Fibroblast of villous mesenchyme (primary cell): Measurements from ENCODE around the gene PLSCR1. TPM values are rescaled to one million over a fixed set of nuclear protein-coding genes. Genes with fewer than 3 reads are reported as not detected.

ENCODE experiments used
- DNase-seq: peaks from one replicate; pipeline ENCODE4 v3.0.0-alpha.2; 2010; ENCODE audit warnings: low read depth
- H3K4me3 ChIP-seq: 2 replicates; pipeline ENCODE4 v1.5.1; 2011; ENCODE audit warnings: low read depth, mild to moderate bottlenecking, low read length
- total RNA-seq: library from RNA; depleted of rRNA; stranded (reverse); fragments of >200 nt; gene quantifications from 2 replicates; pipeline ENCODE4 v1.2.3, GENCODE V29; 2012
- TF ChIP-seq, protein P1 (sequence below): IDR thresholded peaks from 2 replicates; pipeline ENCODE4 v1.5.1; 2012; ENCODE audit warnings: low read depth, mild to moderate bottlenecking, low read length; ENCODE audit not compliant: insufficient read depth

PLSCR1 gene
- total RNA-seq, 1 donor: 34.5 TPM

DNA sequence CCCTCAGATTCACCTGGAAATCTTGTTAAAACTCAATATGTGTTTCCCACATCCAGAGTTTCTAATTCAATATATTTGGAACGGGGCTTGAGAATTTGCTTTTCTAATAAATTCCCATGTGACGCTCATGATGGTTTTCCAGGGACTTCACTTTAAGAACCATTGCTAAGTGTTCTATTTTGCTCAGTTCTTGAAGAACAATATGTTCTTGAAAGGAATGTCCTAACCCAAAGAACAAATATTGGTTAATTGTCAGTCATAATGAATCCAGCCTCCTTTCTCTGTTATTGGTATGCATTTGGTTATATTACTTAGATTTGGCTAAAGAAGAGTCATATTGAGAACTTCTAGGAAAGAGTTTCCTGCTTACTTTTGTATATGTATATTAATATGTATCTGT, 70.7 kb downstream of the PLSCR1 start:
- no peak overlapping the region for H3K4me3 ChIP-seq
- DNase-seq: no peak

DNA sequence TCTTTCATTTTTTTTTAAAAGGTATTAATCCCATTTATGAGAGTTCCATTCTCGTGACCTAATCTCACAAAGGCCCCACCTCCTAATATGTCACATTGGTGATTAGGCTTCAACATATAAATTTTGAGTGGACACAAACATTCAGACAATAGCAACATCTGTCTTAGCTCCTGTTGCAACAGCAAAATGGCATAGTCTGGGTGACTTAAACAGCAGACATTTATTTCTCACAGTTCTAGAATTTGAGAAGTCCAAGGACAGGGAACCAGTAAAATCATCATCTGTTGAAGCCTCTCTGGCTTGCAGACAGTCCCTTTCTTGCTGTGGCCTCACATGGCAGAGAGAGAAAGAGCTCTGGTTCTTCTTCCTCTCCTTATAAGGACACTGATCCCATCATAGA, 71.8 kb downstream of the PLSCR1 start:
- TF ChIP-seq, protein P1, sequence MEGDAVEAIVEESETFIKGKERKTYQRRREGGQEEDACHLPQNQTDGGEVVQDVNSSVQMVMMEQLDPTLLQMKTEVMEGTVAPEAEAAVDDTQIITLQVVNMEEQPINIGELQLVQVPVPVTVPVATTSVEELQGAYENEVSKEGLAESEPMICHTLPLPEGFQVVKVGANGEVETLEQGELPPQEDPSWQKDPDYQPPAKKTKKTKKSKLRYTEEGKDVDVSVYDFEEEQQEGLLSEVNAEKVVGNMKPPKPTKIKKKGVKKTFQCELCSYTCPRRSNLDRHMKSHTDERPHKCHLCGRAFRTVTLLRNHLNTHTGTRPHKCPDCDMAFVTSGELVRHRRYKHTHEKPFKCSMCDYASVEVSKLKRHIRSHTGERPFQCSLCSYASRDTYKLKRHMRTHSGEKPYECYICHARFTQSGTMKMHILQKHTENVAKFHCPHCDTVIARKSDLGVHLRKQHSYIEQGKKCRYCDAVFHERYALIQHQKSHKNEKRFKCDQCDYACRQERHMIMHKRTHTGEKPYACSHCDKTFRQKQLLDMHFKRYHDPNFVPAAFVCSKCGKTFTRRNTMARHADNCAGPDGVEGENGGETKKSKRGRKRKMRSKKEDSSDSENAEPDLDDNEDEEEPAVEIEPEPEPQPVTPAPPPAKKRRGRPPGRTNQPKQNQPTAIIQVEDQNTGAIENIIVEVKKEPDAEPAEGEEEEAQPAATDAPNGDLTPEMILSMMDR: no peak
- no peak for DNase-seq
- H3K4me3 ChIP-seq: no peak overlapping the region

More for the DNA sequence above, 70.7 kb downstream of the PLSCR1 start:
- TF ChIP-seq, protein P1: no peak

DNA sequence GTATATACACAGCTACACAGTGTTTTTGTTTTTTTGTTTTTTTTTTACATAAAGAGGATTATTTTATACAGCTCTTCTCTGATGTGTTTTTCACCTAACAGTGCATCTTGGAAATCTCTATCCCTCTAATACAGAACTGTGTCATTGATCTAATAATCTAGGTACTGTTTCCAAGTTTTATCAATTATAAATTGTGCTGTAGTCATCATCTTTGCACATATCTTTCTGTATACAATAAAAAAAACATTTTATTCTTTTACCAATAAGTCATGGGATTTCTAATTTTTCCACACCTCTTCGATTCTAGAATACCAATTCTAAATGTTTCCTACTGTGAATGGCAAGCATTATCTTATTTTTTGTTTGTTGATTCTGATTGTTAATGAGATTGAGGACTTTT, 73.4 kb downstream of the PLSCR1 start:
- no peak for DNase-seq

DNA sequence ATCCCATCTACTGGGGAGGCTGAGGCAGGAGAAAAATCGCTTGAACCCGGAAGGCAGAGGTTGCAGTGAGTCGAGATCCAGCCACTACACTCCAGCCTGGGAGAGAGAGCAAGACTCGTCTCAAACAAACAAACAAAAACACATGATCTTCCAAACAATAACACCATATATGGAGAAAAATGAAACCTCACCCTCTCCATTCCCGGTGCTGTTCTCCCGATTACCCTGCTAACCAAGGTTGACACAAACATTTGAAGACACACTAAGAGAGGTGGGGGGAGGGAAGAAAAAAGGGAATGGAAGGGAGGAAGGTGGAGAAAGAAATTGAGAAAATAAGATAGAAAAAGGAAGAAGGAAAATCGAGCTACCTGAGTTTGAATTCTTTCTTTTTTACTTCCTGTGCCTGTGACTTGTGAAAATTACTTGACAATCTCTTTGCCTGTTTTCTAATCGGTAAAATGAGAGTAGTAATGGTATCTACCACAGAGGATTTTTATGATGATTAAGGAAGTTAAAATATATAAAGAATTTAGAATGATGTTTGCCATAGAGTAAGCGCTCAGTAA, 73.9 kb downstream of the PLSCR1 start:
- no peak overlapping the region for H3K4me3 ChIP-seq
- TF ChIP-seq, protein P1: no peak
- no peak for DNase-seq

More for the DNA sequence above, 73.4 kb downstream of the PLSCR1 start:
- no peak overlapping the region for H3K4me3 ChIP-seq
- TF ChIP-seq, protein P1: no peak

DNA sequence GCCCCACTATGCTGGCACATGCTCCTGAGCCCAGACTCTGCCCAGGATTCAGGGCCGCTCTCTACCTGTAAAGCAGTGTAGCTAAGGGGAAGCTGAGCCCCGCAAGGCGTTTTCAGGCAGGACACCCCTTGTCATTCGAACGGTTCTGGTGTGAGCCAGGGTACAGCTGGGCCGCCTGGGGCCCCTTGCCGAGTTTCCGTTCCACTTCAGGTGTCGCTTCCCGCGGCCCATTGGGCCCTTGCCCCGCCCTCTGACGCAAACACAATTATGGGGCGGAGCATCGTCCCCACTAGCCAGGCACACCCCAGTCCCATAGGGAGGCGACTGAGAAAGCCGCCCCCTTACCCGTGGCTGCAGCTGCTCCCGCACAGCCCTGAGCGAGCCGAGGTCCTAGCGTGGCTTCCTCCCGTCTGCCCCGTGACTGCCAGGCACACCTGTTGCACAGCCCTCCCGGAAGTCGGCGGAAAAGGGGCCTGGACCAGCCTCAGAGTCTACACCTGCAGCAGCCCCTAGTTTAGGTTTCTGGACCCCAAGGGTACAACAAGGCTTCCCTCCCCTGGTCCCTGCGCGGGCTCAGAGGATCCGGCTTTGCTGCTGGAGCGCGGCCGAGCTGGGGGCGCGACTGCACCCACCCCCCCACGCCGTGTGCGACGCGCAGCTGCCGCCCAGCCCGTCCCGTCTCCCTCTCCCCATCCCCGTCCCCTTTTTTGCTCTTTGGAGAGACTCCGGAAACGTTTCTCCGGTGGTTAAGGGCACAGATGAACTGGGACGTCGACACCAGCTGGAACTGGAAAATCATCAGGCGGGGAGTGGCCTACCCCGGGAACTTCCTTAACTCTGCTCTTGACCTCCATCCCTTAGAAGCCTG, 75.0 kb downstream of the PLSCR1 start, which contains the start of gene PLSCR2:
Gene PLSCR2 (minus strand): TSS at position 412 of the 868 bp plus-strand sequence. CDS start 9,657 bp downstream, outside the sequence.
- peak within 1 kb of the TSS; percentile 56 for H3K4me3 ChIP-seq
- DNase-seq: no peak
- TF ChIP-seq, protein P1: no peak

DNA sequence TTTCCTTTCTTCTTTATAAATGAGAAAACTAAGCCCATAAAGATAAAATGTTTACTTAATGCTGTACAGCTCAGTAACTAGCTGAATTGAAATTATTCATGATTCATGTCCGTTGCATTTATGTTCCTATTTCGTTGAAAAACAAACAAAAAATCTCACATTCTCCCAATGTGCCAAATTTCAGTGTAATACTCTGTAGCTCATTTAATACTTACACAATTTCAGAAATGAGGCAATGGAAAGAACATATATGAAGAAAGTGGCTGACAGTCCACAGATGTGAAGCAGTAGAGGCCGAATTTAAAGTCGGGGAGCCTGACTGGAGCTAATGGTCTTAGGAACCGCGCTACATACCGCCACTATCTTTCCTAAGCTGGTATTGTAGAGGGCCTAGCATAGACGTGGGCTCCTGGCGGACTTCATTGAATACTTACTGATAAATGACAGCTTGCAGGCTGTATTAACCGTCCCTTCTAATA, 75.7 kb downstream of the PLSCR1 start:
- TF ChIP-seq, protein P1: no peak
- H3K4me3 ChIP-seq: peak overlapping the region; percentile 56
- DNase-seq: peak; percentile 48
